K562 (cell line): ENCODE measurements around the gene CRTC3. TPM values are rescaled to one million over a fixed set of nuclear protein-coding genes. Genes with fewer than 3 reads are reported as not detected.

ENCODE experiments used
- C11orf30 ChIP-seq: fragments of 450-650 bp; IDR thresholded peaks from 2 replicates; pipeline ENCODE4 v1.6.1; 2016; ENCODE audit warnings: low read depth, mild to moderate bottlenecking
- CAMTA2 ChIP-seq: fragments of 250-450 bp; sonication (Bioruptor Pico); conservative IDR thresholded peaks from 2 replicates; pipeline ENCODE4 v1.5.1; 2022
- CEBPB ChIP-seq: fragments of 450-650 bp; IDR thresholded peaks from 2 replicates; pipeline ENCODE4 v1.6.1; 2016; ENCODE audit warnings: missing genetic modification characterization, missing compliant biosample characterization
- DDX20 ChIP-seq: fragments of 450-650 bp; IDR thresholded peaks from 2 replicates; pipeline ENCODE4 v1.6.1; 2016; ENCODE audit warnings: missing genetic modification characterization, low read depth, mild to moderate bottlenecking, missing compliant biosample characterization, moderate library complexity
- ELF2 ChIP-seq: fragments of 250-450 bp; sonication (Bioruptor Pico); IDR thresholded peaks from 2 replicates; pipeline ENCODE4 v1.5.0; 2021; ENCODE audit warnings: mild to moderate bottlenecking
- FOXM1 ChIP-seq, 2 experiments: fragments of 450-650 bp in 1 of 2; sonication (generic) in 1 of 2; formaldehyde crosslinking in 1 of 2; IDR thresholded peaks; 2 replicates each; pipeline versions ENCODE4 v1.6.1 to v1.9.0; 2017 to 2022; ENCODE audit warnings: low read depth in 2 of 2, mild to moderate bottlenecking in 2 of 2, missing genetic modification reagents in 1 of 2, moderate library complexity in 1 of 2
- HMG20A ChIP-seq: fragments of 450-650 bp; formaldehyde crosslinking; conservative IDR thresholded peaks from 2 replicates; pipeline ENCODE4 v1.4.0; 2020; ENCODE audit warnings: mild to moderate bottlenecking, mixed read lengths
- HNRNPH1 ChIP-seq: fragments of 200-400 bp; formaldehyde crosslinking; optimal IDR thresholded peaks from 2 replicates; pipeline ENCODE3; 2017; ENCODE audit warnings: low read depth, mild to moderate bottlenecking, low read length, moderate library complexity
- HNRNPUL1 ChIP-seq: fragments of 200-400 bp; formaldehyde crosslinking; IDR thresholded peaks from 2 replicates; pipeline ENCODE4 v1.6.1; 2017; ENCODE audit warnings: low read length
- KAT7 ChIP-seq: sonication (generic); formaldehyde crosslinking; IDR thresholded peaks from 2 replicates; pipeline ENCODE4 v1.8.0; 2022; ENCODE audit warnings: missing genetic modification reagents, mild to moderate bottlenecking, borderline replicate concordance
- KDM1A ChIP-seq, 2 experiments: fragments of 450-650 bp; IDR thresholded peaks; 2 replicates each; pipeline ENCODE4 v1.6.1; 2016; ENCODE audit warnings: mild to moderate bottlenecking in 2 of 2
- LCOR ChIP-seq: sonication (generic); formaldehyde crosslinking; IDR thresholded peaks from 2 replicates; pipeline ENCODE4 v1.8.0; 2022; ENCODE audit warnings: mild to moderate bottlenecking, missing genetic modification reagents
- NEUROD1 ChIP-seq: fragments of 150-350 bp; IDR thresholded peaks from 2 replicates; pipeline ENCODE4 v1.6.1; 2014; ENCODE audit warnings: borderline replicate concordance, low read length, low read depth; ENCODE audit not compliant: partially characterized antibody
- RNF219 ChIP-seq: fragments of 250-450 bp; sonication (Bioruptor Pico); IDR thresholded peaks from 2 replicates; pipeline ENCODE4 v1.5.0; 2022; ENCODE audit warnings: mild to moderate bottlenecking
- SETDB1 ChIP-seq: IDR thresholded peaks from one replicate; pipeline ENCODE4 v1.6.1; 2012; ENCODE audit warnings: low read length, control low read depth, inconsistent platforms
- SMARCA4 ChIP-seq: fragments of 450-650 bp; IDR thresholded peaks from 2 replicates; pipeline ENCODE4 v1.6.1; 2016
- ZBTB2 ChIP-seq: fragments of 450-650 bp; IDR thresholded peaks from 2 replicates; pipeline ENCODE4 v1.6.1; 2016; ENCODE audit warnings: antibody characterized with exemption
- ZNF134 ChIP-seq: fragments of 250-450 bp; sonication (Bioruptor Pico); conservative IDR thresholded peaks from 2 replicates; pipeline ENCODE4 v1.4.0; 2020
- ZNF184 ChIP-seq: sonication (generic); formaldehyde crosslinking; IDR thresholded peaks from 2 replicates; pipeline ENCODE4 v1.5.0; 2020; ENCODE audit warnings: missing genetic modification reagents
- ZNF511 ChIP-seq: sonication (generic); formaldehyde crosslinking; IDR thresholded peaks from 2 replicates; pipeline ENCODE4 v1.8.0; 2022; ENCODE audit warnings: mild to moderate bottlenecking, missing genetic modification reagents
- ZNF584 ChIP-seq: fragments of 200-800 bp; sonication (Bioruptor generic); IDR thresholded peaks from 2 replicates; pipeline ENCODE4 v1.6.1; 2016; ENCODE audit warnings: low read depth, mild to moderate bottlenecking, missing genetic modification characterization, missing compliant biosample characterization
- ZNF740 ChIP-seq, 3 experiments: fragments of 200-800 bp in 1 of 3; sonication (Bioruptor generic) in 1 of 3; sonication (generic) in 1 of 3; formaldehyde crosslinking in 1 of 3; IDR thresholded peaks; 2 replicates each; pipeline versions ENCODE4 v1.6.1 to v1.8.0; 2016 to 2022; ENCODE audit warnings: mild to moderate bottlenecking in 2 of 3, missing compliant biosample characterization in 2 of 3, missing genetic modification characterization in 2 of 3, missing genetic modification reagents in 1 of 3
- ZNF76 ChIP-seq: fragments of 250-450 bp; sonication (Bioruptor Pico); IDR thresholded peaks from 2 replicates; pipeline ENCODE4 v1.4.0; 2020; ENCODE audit warnings: mild to moderate bottlenecking, moderate library complexity, borderline replicate concordance
- ZSCAN29 ChIP-seq: fragments of 450-650 bp; IDR thresholded peaks from 2 replicates; pipeline ENCODE4 v1.6.1; 2017
- polyA plus RNA-seq, 8 experiments: library from polyadenylated mRNA; depleted of rRNA in 4 of 8; stranded (reverse) in 5 of 8; unstranded in 3 of 8; fragments of >200 nt; fragmentation: Nextera tagmentation in 2 of 8; fragmentation: Illumina TruSeq in 1 of 8; extraction: Ambion mirVana in 2 of 8; extraction: Trizol in 1 of 8; gene quantifications; 2 replicates each; pipeline versions ENCODE4 v1.2.1 to v1.2.3, GENCODE V29; 2011 to 2014; ENCODE audit warnings: inconsistent platforms in 1 of 8, missing spikeins in 1 of 8
- total RNA-seq, 7 experiments: library from RNA; depleted of rRNA in 6 of 7; stranded (reverse); fragments of >200 nt in 6 of 7; fragmentation: Illumina TruSeq in 2 of 7; extraction: Trizol in 2 of 7; gene quantifications; 2 replicates each; pipeline versions ENCODE4 v1.2.1 to v1.2.3, GENCODE V29; 2011 to 2021; ENCODE audit warnings: low replicate concordance in 1 of 7

Gene CRTC3
- total and polyA plus RNA-seq, 9 of the 15 experiments (the other 6 are each of a cell fraction or from before 2014, with no cell fraction given): 1.2 to 19.0 (median 11.6) TPM

- TF ChIP-seq DDX20 (tag): no peak
- no peak for TF ChIP-seq SETDB1
- no peak for TF ChIP-seq HNRNPUL1
- TF ChIP-seq ELF2: no peak; the same call in none of the 2 replicates
- TF ChIP-seq CAMTA2 (CRISPR knock-in tag): no peak
- no peak for TF ChIP-seq KAT7 (CRISPR knock-in tag)
- TF ChIP-seq ZNF511 (CRISPR knock-in tag): no peak
- TF ChIP-seq ZNF184 (CRISPR knock-in tag): no peak
- TF ChIP-seq HNRNPH1: no peak
- TF ChIP-seq KDM1A (IDR thresholded peaks at IDR 0.05): peak; percentile 60 to 64; a peak in 2 of 4 replicates
- TF ChIP-seq ZNF584 (CRISPR knock-in tag): peak; percentile 92
- no peak for TF ChIP-seq RNF219 (CRISPR knock-in tag)
- TF ChIP-seq SMARCA4: peak; percentile 43; the same call in 1 of the 2 replicates
- no peak for TF ChIP-seq FOXM1 (IDR thresholded peaks at IDR 0.05; ENCODE audit: low read depth)
- TF ChIP-seq FOXM1 (CRISPR knock-in tag; IDR thresholded peaks at IDR 0.05; ENCODE audit: low read depth): no peak
- TF ChIP-seq ZNF740 (CRISPR knock-in tag; IDR thresholded peaks at IDR 0.05): no peak
- TF ChIP-seq ZNF740 (tag; IDR thresholded peaks at IDR 0.05): peak in 1 of 2 experiments; percentile 39; a peak in 1 of 4 replicates
- TF ChIP-seq HMG20A (CRISPR knock-in tag): no peak
- TF ChIP-seq LCOR (CRISPR knock-in tag): peak; percentile 41; the same call in 1 of the 2 replicates
- TF ChIP-seq NEUROD1: no peak
- peak; percentile 42; the same call in 1 of the 2 replicates for TF ChIP-seq ZNF134 (CRISPR knock-in tag)
- 0 out of 2 replicates have a peak, but pooled peaks have one; percentile 70 for TF ChIP-seq ZNF76
- no peak for TF ChIP-seq CEBPB (tag)
- no peak for TF ChIP-seq ZSCAN29
- TF ChIP-seq ZBTB2: no peak
- TF ChIP-seq C11orf30: peak; percentile 94
Observed at GRCh38 chr15:90650117-90650955, 120.6 kb downstream of the CRTC3 start (continued).
